Measurements from ENCODE around the gene HMCN2.

Gene HMCN2

DNA sequence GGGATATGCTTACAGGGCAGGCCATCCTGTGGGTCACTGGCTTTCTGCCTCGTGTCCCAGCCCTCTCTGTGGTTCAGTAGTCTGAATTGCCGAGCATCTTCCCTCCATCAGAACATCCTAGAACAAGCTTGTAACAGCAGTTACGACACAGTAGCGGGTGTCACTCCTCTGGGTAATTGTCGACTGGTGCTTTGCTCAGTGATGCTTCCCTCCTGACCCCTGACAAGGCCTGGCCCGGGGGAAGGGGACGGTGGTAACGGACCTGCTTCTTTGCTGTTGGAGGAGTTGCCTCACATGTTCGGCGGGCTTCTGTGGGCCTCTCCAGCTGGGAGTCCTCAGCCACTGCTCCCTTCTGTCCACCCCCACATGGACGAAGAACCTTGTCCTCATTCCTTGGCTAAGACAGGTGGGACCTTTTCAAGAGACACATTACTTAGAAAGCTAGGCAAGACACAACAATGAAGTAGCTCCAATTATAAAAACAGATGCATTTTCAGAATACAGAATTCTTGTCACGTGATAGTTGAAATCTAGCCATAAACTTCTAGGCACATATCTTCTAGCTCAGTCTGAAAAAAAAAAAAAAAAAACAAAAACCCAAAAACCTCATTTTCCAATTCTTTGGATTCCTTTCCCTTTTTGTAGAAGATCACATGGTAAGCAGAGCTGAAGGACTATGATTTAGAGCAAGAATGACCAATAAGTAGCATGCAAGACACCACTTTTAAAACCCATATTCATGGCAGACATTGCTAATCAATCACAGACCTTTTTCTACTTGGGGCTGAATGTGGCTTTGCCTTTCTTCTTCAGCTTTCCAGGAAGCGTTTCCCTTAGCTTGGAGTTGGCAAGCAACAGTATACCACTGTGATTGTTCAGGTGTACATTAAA, 25.0 kb downstream of the HMCN2 start:
- no peak for DNase-seq (ENCODE audit: low read depth in 2 of 2)

DNA sequence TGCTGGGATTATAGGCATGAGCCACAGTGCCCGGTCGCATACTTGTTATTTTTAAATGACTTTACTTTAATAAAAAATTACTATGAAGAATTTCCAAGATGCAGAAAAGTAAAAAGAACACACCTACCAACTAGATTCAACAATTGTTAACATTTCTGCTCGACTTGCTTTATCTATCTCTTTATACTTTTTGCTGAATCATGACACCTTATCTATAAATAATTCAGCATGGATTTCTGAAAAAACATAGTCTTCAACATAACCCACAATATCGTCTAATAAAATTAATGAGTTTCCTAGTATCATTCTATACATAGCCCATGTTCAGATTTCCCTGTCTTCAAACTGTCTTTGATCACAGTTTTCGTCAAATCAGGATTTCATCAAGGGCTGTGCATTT, 25.9 kb downstream of the HMCN2 start:
- no peak for DNase-seq (ENCODE audit: low read depth in 2 of 2)

- no peak for DNase-seq (ENCODE audit: low read depth in 2 of 2)
Observed at GRCh38 chr9:130292106-130292505, 26.5 kb downstream of the HMCN2 start.

- no peak for DNase-seq (ENCODE audit: low read depth in 2 of 2)
Observed at GRCh38 chr9:130294664-130295063, 29.1 kb downstream of the HMCN2 start.

DNA sequence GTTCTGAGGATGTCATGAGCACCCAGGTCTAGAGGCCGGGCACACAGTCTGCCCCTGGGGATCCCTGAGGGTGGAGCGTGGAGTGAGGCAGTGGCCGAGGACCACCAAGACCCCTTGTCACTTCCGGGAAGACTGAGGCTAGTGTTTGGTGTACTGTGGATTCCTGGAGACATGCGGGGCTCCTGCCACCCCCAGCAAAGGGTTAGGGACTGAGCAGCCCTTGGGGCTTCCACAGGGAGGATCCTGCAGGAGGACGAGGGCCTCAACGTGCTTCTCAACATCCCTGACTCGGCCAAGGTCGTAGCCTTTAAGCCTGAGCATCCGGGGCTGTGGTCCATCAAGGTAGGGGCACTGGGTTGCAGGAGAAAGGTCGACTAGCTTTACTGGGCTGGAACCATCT, 29.9 kb downstream of the HMCN2 start:
- no peak for DNase-seq (ENCODE audit: low read depth in 2 of 2)

GRCh38 chr9:130295945-130296782, 30.6 kb downstream of the HMCN2 start:
- no peak for DNase-seq (ENCODE audit: low read depth in 2 of 2)

- DNase-seq (ENCODE audit: low read depth in 2 of 2), result no peak
Observed at GRCh38 chr9:130296783-130297055, 31.2 kb downstream of the HMCN2 start.

DNA sequence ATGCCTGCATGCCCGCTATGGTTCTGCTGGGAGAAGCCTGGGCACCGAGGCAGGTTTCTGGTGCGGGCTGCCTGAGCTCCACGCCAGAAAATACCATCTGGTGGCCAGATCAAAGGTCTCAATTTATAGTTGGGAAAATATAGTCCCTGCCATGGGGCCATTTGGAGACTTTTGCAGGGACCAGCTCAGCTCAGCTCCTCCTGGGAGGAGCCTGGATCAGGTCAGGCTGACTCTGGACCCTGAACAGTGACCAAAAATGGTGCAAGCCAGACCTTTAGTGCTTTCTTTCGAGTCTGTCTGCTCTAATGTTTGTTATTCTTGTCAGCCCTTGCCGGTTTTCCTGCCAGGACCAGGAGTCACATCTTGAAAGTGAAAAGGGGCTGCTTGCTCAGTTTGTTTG, 31.8 kb downstream of the HMCN2 start:
- no peak for DNase-seq (ENCODE audit: low read depth in 2 of 2)

DNA sequence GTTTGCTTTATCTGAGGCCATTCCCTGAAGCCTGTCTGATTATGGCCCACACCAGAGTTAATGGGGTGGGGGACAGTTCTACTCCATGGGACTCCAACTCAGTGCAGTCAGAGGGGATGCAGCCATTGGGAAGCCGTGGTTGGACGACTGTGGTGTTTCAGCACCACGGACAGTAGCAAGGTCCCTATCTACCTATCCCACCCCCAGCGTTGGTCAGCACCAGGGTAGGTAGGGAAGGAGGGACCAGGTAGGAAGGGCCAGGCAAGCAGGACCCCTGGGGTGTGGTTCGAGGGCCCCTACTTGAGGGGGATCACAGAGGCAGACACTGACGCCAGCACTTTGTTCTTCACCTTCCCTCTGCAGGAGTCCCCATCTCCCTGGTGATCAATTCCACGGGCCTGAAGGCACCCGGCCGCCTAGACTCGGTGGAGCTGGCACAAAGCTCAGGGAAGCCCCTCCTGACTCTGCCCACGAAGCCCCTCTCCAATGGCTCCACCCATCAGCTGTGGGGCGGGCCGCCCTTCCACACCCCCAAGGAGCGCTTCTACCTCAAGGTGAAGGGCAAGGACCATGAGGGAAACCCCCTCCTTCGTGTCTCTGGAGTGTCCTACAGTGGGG, 33.2 kb downstream of the HMCN2 start:
- no peak for DNase-seq (ENCODE audit: low read depth in 2 of 2)

- no peak for DNase-seq (ENCODE audit: low read depth in 2 of 2)
Observed at GRCh38 chr9:130299785-130300615, 34.4 kb downstream of the HMCN2 start.

DNA sequence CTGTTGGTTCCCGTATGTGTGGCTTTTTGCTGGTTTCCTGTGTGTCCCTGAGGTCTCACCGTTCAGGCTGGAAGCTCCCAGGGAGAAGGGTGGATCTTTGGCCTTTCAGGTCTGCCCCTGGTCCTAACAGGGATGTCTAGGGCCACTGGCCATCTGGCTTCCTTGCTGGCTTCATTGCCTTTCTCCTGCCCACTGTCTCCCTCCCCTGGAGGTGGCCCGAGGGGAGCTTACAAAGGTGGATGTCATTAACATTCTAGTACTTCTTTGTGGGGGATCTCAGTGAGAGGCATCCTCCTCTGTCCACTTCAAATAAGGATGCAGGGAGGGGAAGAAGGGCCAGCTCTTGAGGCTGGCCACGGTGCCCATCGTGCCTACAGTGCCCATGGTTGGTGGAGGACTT, 35.2 kb downstream of the HMCN2 start:
- DNase-seq (ENCODE audit: low read depth in 2 of 2), result no peak

DNA sequence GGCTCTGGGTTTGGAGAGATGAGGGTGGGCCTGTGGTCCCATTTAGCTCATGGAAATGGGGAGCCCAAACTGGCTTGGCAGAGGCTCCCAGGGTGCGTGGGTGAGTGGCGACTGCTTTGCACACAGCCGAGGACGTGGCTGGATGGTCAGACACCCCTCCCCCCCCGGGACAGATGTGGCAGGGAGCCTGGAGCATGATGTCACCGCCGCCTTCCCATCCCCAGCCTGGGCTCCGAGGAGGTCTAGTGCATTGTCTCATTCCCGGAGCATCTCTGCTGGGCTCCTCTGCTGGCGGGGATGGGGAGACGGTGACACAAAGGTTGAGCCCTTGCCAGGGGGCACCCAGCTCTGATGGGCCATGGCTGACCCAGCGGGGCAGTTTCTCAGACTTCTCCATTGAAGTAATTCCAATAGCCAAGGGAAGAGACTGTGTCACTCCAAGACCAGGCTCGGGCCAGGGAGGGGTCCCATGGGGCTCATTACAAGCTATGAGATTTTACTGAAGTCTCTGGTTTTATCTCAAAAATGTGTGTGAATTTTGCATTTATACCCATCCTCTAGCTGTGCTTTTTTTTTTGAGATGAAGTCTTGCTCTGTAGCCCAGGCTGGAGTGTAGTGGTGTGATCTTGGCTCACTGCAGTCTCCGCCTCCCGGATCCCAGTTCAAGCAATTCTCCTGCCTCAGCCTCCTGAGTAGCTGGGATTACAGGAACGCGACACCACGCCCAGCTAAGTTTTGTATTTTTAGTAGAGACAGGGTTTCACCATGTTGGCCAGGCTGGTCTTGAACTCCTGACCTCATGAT, 36.1 kb downstream of the HMCN2 start:
- no peak for DNase-seq (ENCODE audit: low read depth in 2 of 2)

- no peak for DNase-seq (ENCODE audit: low read depth in 2 of 2)
Observed at GRCh38 chr9:130302785-130303612, 37.4 kb downstream of the HMCN2 start.

DNA sequence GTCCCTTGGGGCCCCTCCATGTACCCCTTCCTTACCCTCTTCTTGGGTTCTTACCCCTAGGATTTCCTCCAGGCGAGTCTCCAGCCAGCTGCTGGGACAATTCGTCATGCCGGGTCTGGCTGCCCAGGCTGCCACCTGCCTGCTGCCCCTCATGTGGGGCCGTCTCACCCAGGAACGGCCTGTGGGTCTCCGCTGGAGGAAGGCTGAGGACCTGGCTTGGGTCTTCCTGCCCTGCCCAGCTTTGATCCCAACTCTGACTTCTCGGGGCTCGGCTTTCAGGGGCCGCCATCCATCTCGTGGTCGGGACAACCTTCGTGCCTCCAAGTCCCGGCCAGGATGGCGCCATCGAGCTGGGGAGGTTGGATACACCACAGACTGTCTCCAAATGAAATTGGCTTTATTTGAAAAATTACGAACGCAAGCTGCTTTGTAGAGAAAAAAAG, 38.1 kb downstream of the HMCN2 start:
- no peak for DNase-seq (ENCODE audit: low read depth in 2 of 2)

DNA sequence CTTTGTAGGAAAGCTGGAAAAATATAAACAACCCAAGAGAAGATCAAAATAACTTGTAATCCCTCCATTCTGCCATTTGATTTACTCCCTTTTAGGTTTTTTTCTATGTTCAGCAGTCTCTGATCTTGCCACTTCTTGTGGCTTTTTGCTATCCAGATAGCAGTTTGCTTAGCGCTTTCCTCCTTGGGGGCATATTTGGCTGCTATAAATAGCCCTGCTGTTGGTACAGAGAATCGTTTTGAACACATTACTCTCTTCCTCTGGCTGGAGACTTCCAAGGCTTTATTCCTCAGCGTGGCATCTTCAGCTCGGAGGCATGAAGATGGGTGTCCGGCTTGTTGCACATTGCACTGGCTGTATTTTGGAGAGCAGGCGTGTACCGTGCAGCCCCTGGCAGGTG, 38.6 kb downstream of the HMCN2 start:
- DNase-seq (ENCODE audit: low read depth in 2 of 2), result no peak

DNA sequence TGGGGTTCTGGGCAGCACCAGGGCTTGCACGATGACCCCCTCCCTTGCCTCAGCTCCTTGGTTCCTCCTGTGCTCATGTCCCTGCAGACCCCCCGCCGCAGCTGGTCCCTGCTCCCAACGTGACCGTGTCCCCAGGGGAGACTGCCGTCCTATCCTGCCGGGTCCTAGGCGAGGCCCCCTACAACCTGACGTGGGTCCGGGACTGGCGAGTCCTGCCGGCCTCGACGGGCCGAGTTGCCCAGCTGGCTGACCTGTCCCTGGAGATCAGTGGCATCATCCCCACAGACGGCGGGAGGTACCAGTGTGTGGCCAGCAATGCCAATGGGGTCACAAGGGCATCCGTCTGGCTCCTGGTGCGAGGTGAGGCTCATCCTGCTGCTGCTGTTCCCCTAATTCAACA, 39.1 kb downstream of the HMCN2 start:
- no peak for DNase-seq (ENCODE audit: low read depth in 2 of 2)

DNA sequence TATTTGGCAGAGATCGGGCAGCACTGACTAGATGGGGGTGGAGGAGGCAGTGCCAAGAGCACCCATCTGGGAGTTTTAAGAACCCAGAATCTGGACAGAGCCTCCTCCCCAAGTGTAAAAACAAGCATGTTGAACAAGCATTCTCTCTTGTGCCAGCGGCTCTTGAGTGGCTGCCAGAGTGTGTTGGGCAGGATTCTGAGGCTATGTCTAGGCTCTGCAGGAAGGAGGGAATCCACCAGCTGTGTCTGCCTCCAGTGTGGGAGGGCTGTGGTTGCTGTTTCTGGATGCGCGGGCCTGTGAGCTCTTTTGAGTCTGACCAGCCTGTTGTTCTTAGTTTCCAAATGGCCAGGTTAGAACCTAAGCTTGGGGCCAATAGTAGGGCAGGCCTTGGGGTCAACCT, 39.8 kb downstream of the HMCN2 start:
- DNase-seq (ENCODE audit: low read depth in 2 of 2), result no peak

GRCh38 chr9:130306823-130307666, 41.5 kb downstream of the HMCN2 start:
- no peak for DNase-seq (ENCODE audit: low read depth in 2 of 2)

DNA sequence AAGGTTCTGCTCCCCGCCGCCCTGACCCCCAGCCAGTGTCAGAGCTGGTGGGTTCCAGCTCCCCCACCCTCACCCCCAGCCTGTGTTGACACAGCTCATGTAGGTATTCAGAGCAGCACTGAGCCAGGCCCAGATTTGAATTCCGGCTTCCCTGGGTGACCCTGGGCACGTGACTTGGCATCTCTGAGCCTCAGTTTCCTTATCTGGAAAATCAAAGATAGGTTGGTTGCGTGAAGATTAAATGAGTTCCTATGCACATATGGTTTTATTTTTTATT, 42.0 kb downstream of the HMCN2 start:
- no peak for DNase-seq (ENCODE audit: low read depth in 2 of 2)

Data from stimulated activated CD8-positive, alpha-beta memory T cell treated with anti-CD3 and anti-CD28 coated beads, Interleukin-15, amount 100 ng/mL, for 48 hours (primary cell).